ENCODE data around the gene ZNRF1. TPM values are rescaled to one million over a fixed set of nuclear protein-coding genes. Genes with fewer than 3 reads are reported as not detected.

ZNRF1 gene
- total and polyA plus RNA-seq, 2 of the 13 experiments (the other 11 are each of a cell fraction or from before 2014, with no cell fraction given), result 43.9 to 58.7 TPM

DNA sequence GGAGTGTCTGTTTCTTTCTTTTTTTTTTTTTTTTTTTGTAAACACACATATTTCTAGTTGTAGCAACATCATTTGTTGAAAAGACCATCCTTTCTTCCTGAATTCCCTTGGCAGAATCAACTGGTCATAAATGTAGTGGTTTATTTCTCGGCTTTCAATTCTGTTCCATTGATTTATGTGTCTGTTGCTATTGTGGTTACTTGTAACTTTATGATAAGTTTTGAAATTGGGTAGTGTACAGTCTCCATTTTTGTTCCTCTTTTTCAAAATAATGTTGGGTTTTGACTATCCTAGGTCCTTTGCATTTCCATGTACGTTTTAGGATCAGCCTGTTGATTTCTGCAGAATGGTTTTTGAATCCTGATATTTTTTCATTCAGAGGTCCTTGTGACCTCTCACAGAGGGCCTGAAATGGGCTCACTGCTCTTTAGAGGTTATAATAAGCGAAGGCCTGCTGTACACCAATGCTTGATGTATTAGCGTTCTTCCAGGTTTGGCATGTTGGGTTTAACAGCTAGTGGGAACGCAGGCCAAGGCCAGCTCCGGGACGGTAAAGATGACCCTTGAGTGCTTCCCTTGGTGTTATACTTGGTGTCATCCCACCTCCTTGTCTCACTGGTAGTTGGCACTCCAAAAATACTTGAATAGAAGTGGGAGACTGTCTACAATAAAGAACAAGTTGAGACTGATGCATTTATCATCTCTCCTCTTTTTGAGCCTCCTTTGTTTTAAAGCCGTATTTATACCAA is 43.8 kb downstream of the ZNRF1 start:
- H3K4me1 ChIP-seq (ENCODE audit: insufficient read depth, low read length), result peaks cover 29% of the 10 kb centered on the region
- H3K27me3 ChIP-seq (ENCODE audit: control insufficient read depth in 1 of 2, insufficient read depth in 2 of 2, low read length in 2 of 2), result no peaks in the 10 kb centered on the region
- peaks cover 35% of the 10 kb centered on the region for H4K20me1 ChIP-seq (ENCODE audit: insufficient read depth, low read length)
- H3K36me3 ChIP-seq (replicated peaks in 1 of 2; ENCODE audit: control insufficient read depth in 1 of 2, insufficient read depth in 2 of 2, low read length in 2 of 2), result peaks cover 2 to 10% of the 10 kb centered on the region in 2 experiments; a peak in 4 of 5 replicates
- in situ Hi-C loops (cut with HindIII; ENCODE audit: extremely low pct_ligation_motif_present, low pct_unique_long_range_greater_than_20kb), result no loop called here
- ChIA-PET POLR2A (no interaction called here), CTCF (ENCODE audit: low intra/inter-chr PET ratio, low total read pairs) (no interaction called here)
- no peak overlapping the region for H3K4me3 ChIP-seq (replicated peaks in 1 of 3; ENCODE audit: insufficient read depth in 1 of 3, low read depth in 2 of 3, low read length in 3 of 3)
- H3K9me3 ChIP-seq (ENCODE audit: low read length), result peaks cover 9% of the 10 kb centered on the region; the same call in 1 of the 2 replicates
- H3K27ac ChIP-seq (ENCODE audit: extremely low read length, insufficient read depth, low read length), result no peak overlapping the region
- H3K79me2 ChIP-seq (ENCODE audit: insufficient read depth, low read length), result peaks cover 89% of the 10 kb centered on the region
- ATAC-seq, result no peak
- no peak overlapping the region for H2AFZ ChIP-seq (ENCODE audit: low read length)
- TF ChIP-seq HCFC1 (IDR thresholded peaks at IDR 0.05; ENCODE audit: low read depth, low read length) (no peak), ZNF121 (CRISPR knock-in tag; IDR thresholded peaks at IDR 0.05) (no peak), CC2D1A (CRISPR knock-in tag; IDR thresholded peaks at IDR 0.05) (no peak), EZH2 (conservative IDR thresholded peaks at IDR 0.05; ENCODE audit: low read depth, low read length) (no peak), MTF1 (CRISPR knock-in tag; IDR thresholded peaks at IDR 0.05) (no peak), SCMH1 (CRISPR knock-in tag; IDR thresholded peaks at IDR 0.05; ENCODE audit: borderline replicate concordance) (no peak), JUN (CRISPR knock-in tag; IDR thresholded peaks at IDR 0.05) (no peak), KLF9 (CRISPR knock-in tag; IDR thresholded peaks at IDR 0.05; ENCODE audit: low read depth) (no peak), MAFG (CRISPR knock-in tag; IDR thresholded peaks at IDR 0.05) (no peak), AGO2 (optimal IDR thresholded peaks at IDR 0.05; ENCODE audit: low read depth, low read length) (no peak), PHF5A (CRISPR knock-in tag; IDR thresholded peaks at IDR 0.05; ENCODE audit: low read depth, unreplicated experiment) (no peak), ZFX (CRISPR knock-in tag; IDR thresholded peaks at IDR 0.05; ENCODE audit: low read depth) (no peak)
- TF ChIP-seq, protein P1, sequence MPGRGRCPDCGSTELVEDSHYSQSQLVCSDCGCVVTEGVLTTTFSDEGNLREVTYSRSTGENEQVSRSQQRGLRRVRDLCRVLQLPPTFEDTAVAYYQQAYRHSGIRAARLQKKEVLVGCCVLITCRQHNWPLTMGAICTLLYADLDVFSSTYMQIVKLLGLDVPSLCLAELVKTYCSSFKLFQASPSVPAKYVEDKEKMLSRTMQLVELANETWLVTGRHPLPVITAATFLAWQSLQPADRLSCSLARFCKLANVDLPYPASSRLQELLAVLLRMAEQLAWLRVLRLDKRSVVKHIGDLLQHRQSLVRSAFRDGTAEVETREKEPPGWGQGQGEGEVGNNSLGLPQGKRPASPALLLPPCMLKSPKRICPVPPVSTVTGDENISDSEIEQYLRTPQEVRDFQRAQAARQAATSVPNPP (CRISPR knock-in tag; IDR thresholded peaks at IDR 0.05), result no peak
- TF ChIP-seq, protein P2, sequence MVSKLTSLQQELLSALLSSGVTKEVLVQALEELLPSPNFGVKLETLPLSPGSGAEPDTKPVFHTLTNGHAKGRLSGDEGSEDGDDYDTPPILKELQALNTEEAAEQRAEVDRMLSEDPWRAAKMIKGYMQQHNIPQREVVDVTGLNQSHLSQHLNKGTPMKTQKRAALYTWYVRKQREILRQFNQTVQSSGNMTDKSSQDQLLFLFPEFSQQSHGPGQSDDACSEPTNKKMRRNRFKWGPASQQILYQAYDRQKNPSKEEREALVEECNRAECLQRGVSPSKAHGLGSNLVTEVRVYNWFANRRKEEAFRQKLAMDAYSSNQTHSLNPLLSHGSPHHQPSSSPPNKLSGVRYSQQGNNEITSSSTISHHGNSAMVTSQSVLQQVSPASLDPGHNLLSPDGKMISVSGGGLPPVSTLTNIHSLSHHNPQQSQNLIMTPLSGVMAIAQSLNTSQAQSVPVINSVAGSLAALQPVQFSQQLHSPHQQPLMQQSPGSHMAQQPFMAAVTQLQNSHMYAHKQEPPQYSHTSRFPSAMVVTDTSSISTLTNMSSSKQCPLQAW (CRISPR knock-in tag; IDR thresholded peaks at IDR 0.05), result no peak
- DNase-seq (ENCODE audit: low spot score), result no peak
- 89% methylated on average over 8 of the region's 8 CpGs for WGBS (ENCODE audit: low lambda C conversion rate)
- H3K4me2 ChIP-seq (ENCODE audit: low read depth, low read length), result no peak overlapping the region
- no peak for FAIRE-seq
- intact Hi-C loops (cut with micrococcal nuclease; ENCODE audit: unreplicated experiment), result no loop called here
- no TSS peak for BruUV-seq (replicated peaks)
- H3K9ac ChIP-seq (ENCODE audit: insufficient read depth, low read depth, low read length), result no peak overlapping the region

Measured in HepG2 (cell line).